Panc1 (cell line): ENCODE results near the gene PTGES. TPM values are rescaled to one million over a fixed set of nuclear protein-coding genes. Genes with fewer than 3 reads are reported as not detected.

Source experiments
- ATAC-seq: fragments of 200-7000 bp; cut with Tn5 transposase; 2 replicates; pipeline ENCODE4 v1.9.1; 2020; ENCODE audit warnings: mild to moderate bottlenecking, moderate library complexity
- BruUV-seq: library from RNA; stranded (reverse); fragments of 400-500 nt; replicated peaks from 2 replicates; lab custom pipeline; 2021; lab: Mats Ljungman, UMichigan
- CTCF ChIA-PET: fragments of 300-600 bp; sonication (Branson Sonifier 250); formaldehyde crosslinking; loops from one replicate; lab custom pipeline; 2022; ENCODE audit warnings: antibody characterized with exemption; lab: Charles Lee
- POLR2A ChIA-PET: fragments of 300-600 bp; sonication (Branson Sonifier 250); formaldehyde crosslinking; loops from one replicate; lab custom pipeline; 2022; ENCODE audit warnings: antibody characterized with exemption; lab: Charles Lee
- DNase-seq: peaks from one replicate; pipeline ENCODE4 v3.0.0-alpha.2; 2010; ENCODE audit warnings: low read depth, low spot score
- H3K27ac ChIP-seq: 2 replicates; pipeline ENCODE4 v1.5.1; 2011; ENCODE audit warnings: mild to moderate bottlenecking, low read length, inconsistent platforms
- H3K27me3 ChIP-seq: fragments of 200-500 bp; sonication (Bioruptor generic); 2 replicates; pipeline ENCODE4 v1.6.0; 2014; ENCODE audit warnings: low read length, inconsistent platforms; ENCODE audit not compliant: control insufficient read depth, insufficient read depth
- H3K36me3 ChIP-seq: fragments of 200-500 bp; sonication (Bioruptor generic); 2 replicates; pipeline ENCODE4 v1.5.1; 2014; ENCODE audit warnings: inconsistent platforms, mild to moderate bottlenecking, low read length, moderate library complexity; ENCODE audit not compliant: control insufficient read depth, insufficient read depth
- H3K4me1 ChIP-seq: 2 replicates; pipeline ENCODE4 v1.5.1; 2011; ENCODE audit warnings: inconsistent platforms, mild to moderate bottlenecking, low read length, moderate library complexity; ENCODE audit not compliant: control insufficient read depth, insufficient read depth
- H3K4me3 ChIP-seq, 2 experiments: 2 replicates each; pipeline ENCODE4 v1.5.1; 2011 to 2012; ENCODE audit warnings: low read depth in 2 of 2, low read length in 2 of 2, mild to moderate bottlenecking in 2 of 2, inconsistent platforms in 1 of 2, moderate library complexity in 1 of 2
- H3K9me3 ChIP-seq: fragments of 200-500 bp; sonication (Bioruptor generic); 2 replicates; pipeline ENCODE4 v1.5.1; 2014; ENCODE audit warnings: low read depth, mild to moderate bottlenecking, inconsistent platforms, low read length, moderate library complexity; ENCODE audit not compliant: control insufficient read depth, insufficient read depth
- CTCF ChIP-seq: fragments of 450-650 bp; IDR thresholded peaks from 2 replicates; pipeline ENCODE4 v1.5.1; 2017; ENCODE audit warnings: mild to moderate bottlenecking
- POLR2AphosphoS5 ChIP-seq: IDR thresholded peaks from 2 replicates; pipeline ENCODE4 v1.6.1; 2012; ENCODE audit warnings: mild to moderate bottlenecking, low read depth, low read length, moderate library complexity
- REST ChIP-seq, 2 experiments: IDR thresholded peaks; 2 replicates each; pipeline ENCODE4 v1.6.1; 2011 to 2012; ENCODE audit warnings: low read depth in 2 of 2, control low read depth in 1 of 2, low read length in 1 of 2, mild to moderate bottlenecking in 1 of 2, moderate library complexity in 1 of 2; ENCODE audit not compliant: insufficient read depth in 1 of 2
- SIN3A ChIP-seq: IDR thresholded peaks from 2 replicates; pipeline ENCODE4 v1.6.1; 2012; ENCODE audit warnings: low read depth, mild to moderate bottlenecking, low read length, moderate library complexity, borderline replicate concordance; ENCODE audit not compliant: insufficient read depth
- TCF7L2 ChIP-seq: IDR thresholded peaks from 2 replicates; pipeline ENCODE4 v1.6.1; 2011; ENCODE audit warnings: mild to moderate bottlenecking, low read depth, low read length, inconsistent platforms
- in situ Hi-C: cut with HindIII; loops from 2 replicates; pipeline ENCODE4 v1.10.0; 2016; ENCODE audit warnings: low sequenced_read_pairs, low pct_unique_long_range_greater_than_20kb
- intact Hi-C: fragments of 100-400 bp; cut with micrococcal nuclease; formaldehyde crosslinking; loops from one replicate; pipeline ENCODE4 v1.10.0; 2022; ENCODE audit not compliant: unreplicated experiment
- total RNA-seq: library from RNA; stranded (reverse); gene quantifications from one replicate; pipeline ENCODE4 v1.2.1, GENCODE V29; 2021; ENCODE audit not compliant: unreplicated experiment

The PTGES gene
- total RNA-seq, 1 experiment from 2014 or later: 1.1 TPM

- Histone ChIP-seq H3K4me1 (no peaks in the 10 kb centered on the region), H3K4me3 (no peak overlapping the region), H3K27ac (no peak overlapping the region), H3K36me3 (no peaks in the 10 kb centered on the region), H3K27me3 (no peaks in the 10 kb centered on the region), H3K9me3 (no peaks in the 10 kb centered on the region)
- intact Hi-C loops (no loop called here), in situ Hi-C loops (no loop called here)
- ChIA-PET CTCF (interaction anchor here (0.6 to 1.1 kb wide), 2 partner anchors 12 to 33 kb away, joined by 3 to 6 read pairs; no protein-coding TSS in a partner anchor), POLR2A (interaction anchor here (0.5 kb wide), 1 partner anchor 13 kb away, joined by 4 read pairs; no protein-coding TSS in a partner anchor)
- no TSS peak for BruUV-seq
- no peak for DNase-seq
- TF ChIP-seq REST (IDR thresholded peaks at IDR 0.05; ENCODE audit: insufficient read depth in 1 of 2, low read depth in 2 of 2, low read length in 1 of 2) (no peak), SIN3A (no peak), CTCF (no peak), POLR2AphosphoS5 (no peak), TCF7L2 (no peak)
- no peak for ATAC-seq
These were observed 20.6 kb upstream of the PTGES start for GRCh38 chr9:129773262-129774048.

GRCh38 chr9:129770741-129771140 is 17.9 kb upstream of the PTGES start:
- intact Hi-C loops (no loop called here), in situ Hi-C loops (no loop called here)
- no peak for DNase-seq
- no peak for TF ChIP-seq CTCF
- TF ChIP-seq REST (IDR thresholded peaks at IDR 0.05; ENCODE audit: insufficient read depth in 1 of 2, low read depth in 2 of 2, low read length in 1 of 2): no peak
- no peak for TF ChIP-seq POLR2AphosphoS5
- TF ChIP-seq SIN3A: no peak
- TF ChIP-seq TCF7L2: no peak
- Histone ChIP-seq H3K9me3 (no peaks in the 10 kb centered on the region), H3K27ac (no peak overlapping the region), H3K4me3 (no peak overlapping the region), H3K36me3 (no peaks in the 10 kb centered on the region), H3K27me3 (no peaks in the 10 kb centered on the region), H3K4me1 (no peaks in the 10 kb centered on the region)
- BruUV-seq: no TSS peak
- no peak for ATAC-seq
- POLR2A ChIA-PET: no interaction called here
- CTCF ChIA-PET: no interaction called here
